Heart left ventricle (tissue), 16 donors: Measurements from ENCODE around the gene S100B. TPM values are rescaled to one million over a fixed set of nuclear protein-coding genes. Genes with fewer than 3 reads are reported as not detected.

Experiments
- ATAC-seq, 4 donors: fragments of 200-7000 bp; cut with Tn5 transposase; one replicate each; pipeline ENCODE4 v1.9.1; 2020 to 2022; ENCODE audit warnings: moderate library complexity in 4 of 4, mild to moderate bottlenecking in 3 of 4, moderate number of reproducible peaks in 1 of 4
- DNase-seq, 5 donors: peaks; one replicate each; pipeline ENCODE4 v3.0.0-alpha.2; 2020
- H3K27ac ChIP-seq, 12 donors: fragments of 200-600 bp; sonication (generic) in 4 of 12; one replicate each; pipeline versions ENCODE4 v1.5.0 to v1.8.0; 2016 to 2022; ENCODE audit warnings: mild to moderate bottlenecking in 2 of 12
- H3K27me3 ChIP-seq, 9 donors: fragments of 200-600 bp; sonication (generic) in 2 of 9; one replicate each; pipeline versions ENCODE4 v1.5.1 to v1.8.0; 2016 to 2022; ENCODE audit warnings: mild to moderate bottlenecking in 3 of 9
- H3K36me3 ChIP-seq, 9 donors: fragments of 200-600 bp; sonication (generic) in 2 of 9; one replicate each; pipeline versions ENCODE4 v1.5.0 to v1.8.0; 2018 to 2022; ENCODE audit warnings: mild to moderate bottlenecking in 2 of 9
- H3K4me1 ChIP-seq, 12 donors: fragments of 200-600 bp; sonication (generic) in 4 of 12; one replicate each; pipeline versions ENCODE4 v1.5.0 to v1.8.0; 2016 to 2022; ENCODE audit warnings: mild to moderate bottlenecking in 3 of 12
- H3K4me3 ChIP-seq, 12 donors: fragments of 200-600 bp; sonication (generic) in 4 of 12; one replicate each; pipeline versions ENCODE4 v1.5.0 to v1.8.0; 2017 to 2022; ENCODE audit warnings: mild to moderate bottlenecking in 9 of 12, moderate library complexity in 4 of 12
- H3K9me3 ChIP-seq, 12 donors: fragments of 200-600 bp; sonication (generic) in 4 of 12; one replicate each; pipeline versions ENCODE4 v1.5.0 to v1.8.0; 2016 to 2022; ENCODE audit warnings: mild to moderate bottlenecking in 1 of 12
- CTCF ChIP-seq, 12 donors: fragments of 200-600 bp; sonication (generic) in 4 of 12; IDR thresholded peaks; one replicate each; pipeline versions ENCODE4 v1.5.0 to v1.8.0; 2018 to 2022; ENCODE audit warnings: antibody characterized with exemption in 12 of 12, mild to moderate bottlenecking in 5 of 12
- POLR2A ChIP-seq, 2 donors: fragments of 450-650 bp; IDR thresholded peaks; one replicate each; pipeline ENCODE4 v1.6.1; 2017; ENCODE audit warnings: antibody characterized with exemption in 2 of 2, mild to moderate bottlenecking in 2 of 2, moderate library complexity in 2 of 2
- WGBS, 4 donors: extraction: QIAGEN DNeasy Blood & Tissue Kit in 2 of 4; methylation state at CpG; one replicate each; pipeline versions ENCODE4 v1.1.5 to v1.1.7; 2013 to 2018; 5-methylcytosine and 5-hydroxymethylcytosine counted together
- intact Hi-C, 10 donors: fragments of 100-400 bp; cut with DNase I; formaldehyde crosslinking; loops; one replicate each; pipeline versions ENCODE4 v1.11.1 to v1.14.2; 2022
- polyA plus RNA-seq, 2 donors: library from polyadenylated mRNA; stranded (reverse); fragments of 200-250 nt; gene quantifications; one replicate each; pipeline ENCODE4 v1.2.3, GENCODE V29; 2013
- total RNA-seq, 9 donors: library from RNA; depleted of rRNA in 2 of 9; stranded (reverse); fragments of >200 nt in 2 of 9; fragmentation: NEBNext Ultra II Directional in 3 of 9; extraction: Animal tissue kit (Norgen Biotek cat#: 25700) in 3 of 9; gene quantifications; one replicate each; pipeline versions ENCODE4 v1.1.0 to v1.2.4, GENCODE V29; 2016 to 2023
- donor health status: ischemic (EF 13 %, LVEDD 7.1; RV severe dilation, severe dysfunction).
- donor health status: healthy with polysubstance abuse.
- donor health status: DM: no; HTN: yes; CAD: no.
- donor health status: DM: no; HTN: no; CAD: no.
- donor health status: ischemic (EF 25% LVEDD 6.9; RV normal size, moderate dysfunction).
- donor health status: ischemic (EF 25% LVEDD 5.7; RV mildly dilated, moderate dysfunction).
- donor health status: healthy.
- donor health status: DM: yes; HTN: yes; CAD: no.
- donor health status: ischemic (EF 35%, LVEDD 5.7; RV mildly dilated, moderate dysfunction).
- donor health status: nonischemic (EF 11% LVEDD 7.7; RV severe dilation, severe dysfunction).
- donor health status: DM: yes; HTN: yes; CAD: no.
- donor health status: PGD.
- donor health status: ischemic (EF 29% LVEDD 5.4; RV normal size, mild dysfunction).
- donor health status: nonischemic (EF 23%, LVEDD 6.1; RV moderate dilation, normal function).

S100B gene
- total and polyA plus RNA-seq, 11 donors: 0.49 to 36.3 (median 3.3) TPM

GRCh38 chr21:46572850-46573249 lies 32.0 kb downstream of the S100B start:
- intact Hi-C loops: no loop called here
- H3K4me1 ChIP-seq: peaks cover 0 to 11% (median 0%) of the 10 kb centered on the region in 12 donors
- H3K9me3 ChIP-seq: peaks cover 0 to 41% (median 2%) of the 10 kb centered on the region in 12 donors
- ATAC-seq (no peak), DNase-seq (no peak)
- H3K36me3 ChIP-seq: peaks cover 0 to 47% (median 43%) of the 10 kb centered on the region in 9 donors
- WGBS, 4 donors: 96 to 100% (median 98%) methylated on average over 1 of the region's 1 CpG
- no peaks in the 10 kb centered on the region for H3K27me3 ChIP-seq
- TF ChIP-seq POLR2A (IDR thresholded peaks at IDR 0.05) (no peak), CTCF (IDR thresholded peaks at IDR 0.05) (no peak)
- H3K4me3 ChIP-seq: no peak overlapping the region
- H3K27ac ChIP-seq: no peak overlapping the region

DNA sequence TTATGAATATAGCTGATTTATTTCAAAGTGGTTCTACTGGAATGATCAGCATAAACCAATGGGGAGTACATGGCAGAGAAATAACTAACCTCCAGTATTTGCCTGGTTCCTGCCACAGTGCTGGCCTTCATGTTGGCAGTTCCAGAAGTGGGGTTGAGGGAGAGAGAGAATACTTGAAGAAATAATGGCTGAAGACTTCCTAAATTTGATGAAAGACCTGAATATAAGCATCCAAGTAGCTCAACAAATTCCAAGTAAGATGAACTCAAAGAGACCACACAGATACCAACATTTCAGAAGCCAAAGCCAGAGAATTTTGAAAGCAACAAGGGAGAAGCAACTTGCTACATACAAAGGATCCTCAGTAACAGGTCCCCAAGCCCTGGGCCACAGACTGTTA lies 34.3 kb downstream of the S100B start:
- ATAC-seq (no peak), DNase-seq (no peak)
- Histone ChIP-seq H3K9me3 (peaks cover 0 to 28% (median 2%) of the 10 kb centered on the region in 12 donors), H3K27me3 (no peaks in the 10 kb centered on the region), H3K4me3 (no peak overlapping the region), H3K36me3 (peaks cover 0 to 69% (median 64%) of the 10 kb centered on the region in 9 donors), H3K27ac (peak overlapping the region in 9 of 12 donors; percentile 12 to 73 (median 45)), H3K4me1 (peaks cover 0 to 18% (median 0%) of the 10 kb centered on the region in 12 donors)
- no peak for TF ChIP-seq POLR2A (IDR thresholded peaks at IDR 0.05)
- TF ChIP-seq CTCF (IDR thresholded peaks at IDR 0.05): no peak
- intact Hi-C loops: loop anchor here in 1 of 10 donors (2.0 kb wide), 1 partner anchor 64 kb away; the partner anchor contains the start of gene PRMT2

DNA sequence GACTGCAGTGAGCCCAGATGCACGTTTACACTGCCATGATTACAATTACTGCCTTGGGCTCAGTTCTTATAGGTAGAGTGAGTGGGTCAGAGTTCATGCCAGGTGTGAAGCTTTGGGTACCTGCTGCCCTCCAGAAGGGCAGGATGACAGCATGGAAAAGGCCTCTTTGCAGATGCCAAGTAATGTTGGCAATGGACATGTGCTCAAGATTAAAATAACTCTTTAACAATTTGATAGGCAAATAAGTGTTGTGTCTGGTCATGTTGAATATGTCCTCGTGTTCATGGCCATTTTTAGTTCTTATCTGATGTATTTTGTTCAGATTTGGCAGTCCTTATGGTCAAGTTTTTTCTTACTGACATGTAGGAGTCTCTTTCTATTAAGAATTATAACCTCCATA lies 34.8 kb downstream of the S100B start:
- peak; percentile 62 to 82 (median 78) for ATAC-seq
- WGBS, 4 donors: 39 to 50% (median 46%) methylated on average over 2 of the region's 2 CpGs
- intact Hi-C loops: loop anchor here in 1 of 10 donors (2.0 kb wide), 1 partner anchor 65 kb away; the partner anchor contains the start of gene PRMT2
- Histone ChIP-seq H3K27me3 (no peaks in the 10 kb centered on the region), H3K4me3 (no peak overlapping the region), H3K9me3 (peaks cover 0 to 28% (median 2%) of the 10 kb centered on the region in 12 donors), H3K27ac (peak overlapping the region in 10 of 12 donors; percentile 9 to 73 (median 36)), H3K36me3 (peaks cover 0 to 74% (median 69%) of the 10 kb centered on the region in 9 donors), H3K4me1 (peaks cover 0 to 18% (median 0%) of the 10 kb centered on the region in 12 donors)
- peak in 1 of 5 donors; percentile 22 for DNase-seq
- TF ChIP-seq POLR2A (IDR thresholded peaks at IDR 0.05): no peak
- no peak for TF ChIP-seq CTCF (IDR thresholded peaks at IDR 0.05)

DNA sequence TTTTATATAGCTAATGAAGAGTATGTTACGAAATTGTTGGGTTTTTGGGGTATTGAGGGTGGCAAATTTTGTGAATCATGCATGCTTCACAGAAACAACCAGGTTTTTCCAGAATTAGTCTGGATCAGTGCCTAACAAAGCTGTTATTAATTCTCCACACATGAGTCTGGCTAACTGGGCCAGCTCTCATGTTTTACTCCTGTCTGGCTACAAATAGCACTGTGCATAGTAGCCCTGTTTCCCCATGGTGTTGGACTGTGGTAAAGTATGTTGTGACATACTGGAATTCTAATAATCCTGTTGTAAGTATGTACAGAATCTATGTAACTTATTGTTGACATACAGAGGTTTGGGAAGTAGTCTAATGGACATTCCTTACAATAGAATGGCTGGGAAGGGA lies 35.8 kb downstream of the S100B start:
- Histone ChIP-seq H3K9me3 (peaks cover 0 to 28% (median 2%) of the 10 kb centered on the region in 12 donors), H3K36me3 (peaks cover 0 to 84% (median 80%) of the 10 kb centered on the region in 9 donors), H3K4me1 (peaks cover 0 to 18% (median 0%) of the 10 kb centered on the region in 12 donors), H3K4me3 (no peak overlapping the region), H3K27ac (peak overlapping the region in 1 of 12 donors; percentile 65), H3K27me3 (no peaks in the 10 kb centered on the region)
- DNase-seq (no peak), ATAC-seq (no peak)
- intact Hi-C loops: no loop called here
- TF ChIP-seq POLR2A (IDR thresholded peaks at IDR 0.05): no peak
- no peak for TF ChIP-seq CTCF (IDR thresholded peaks at IDR 0.05)
- WGBS, 4 donors: 94 to 98% (median 97%) methylated on average over 1 of the region's 1 CpG
